ES-I3 (cell line): ENCODE measurements around the gene CNKSR3.

Experiments used
- H3K36me3 ChIP-seq: 2 replicates; pipeline ENCODE4 v1.6.1; 2013; ENCODE audit warnings: mild to moderate bottlenecking, low read length, control low read depth, moderate library complexity; ENCODE audit not compliant: insufficient read depth
- H3K4me1 ChIP-seq: 2 replicates; pipeline ENCODE4 v1.6.1; 2013; ENCODE audit warnings: mild to moderate bottlenecking, control low read depth, low read length; ENCODE audit not compliant: insufficient read depth
- H3K9ac ChIP-seq: 2 replicates; pipeline ENCODE4 v1.6.1; 2013; ENCODE audit warnings: low read depth, mild to moderate bottlenecking, low read length, moderate library complexity
- H3K9me3 ChIP-seq: 2 replicates; pipeline ENCODE4 v1.6.1; 2013; ENCODE audit warnings: mild to moderate bottlenecking, low read length, moderate library complexity; ENCODE audit not compliant: control insufficient read depth, insufficient read depth

The CNKSR3 gene

GRCh38 chr6:154469306-154469935 is 41.1 kb downstream of the CNKSR3 start:
- Histone ChIP-seq H3K36me3 (no peaks in the 10 kb centered on the region), H3K4me1 (no peaks in the 10 kb centered on the region)

DNA sequence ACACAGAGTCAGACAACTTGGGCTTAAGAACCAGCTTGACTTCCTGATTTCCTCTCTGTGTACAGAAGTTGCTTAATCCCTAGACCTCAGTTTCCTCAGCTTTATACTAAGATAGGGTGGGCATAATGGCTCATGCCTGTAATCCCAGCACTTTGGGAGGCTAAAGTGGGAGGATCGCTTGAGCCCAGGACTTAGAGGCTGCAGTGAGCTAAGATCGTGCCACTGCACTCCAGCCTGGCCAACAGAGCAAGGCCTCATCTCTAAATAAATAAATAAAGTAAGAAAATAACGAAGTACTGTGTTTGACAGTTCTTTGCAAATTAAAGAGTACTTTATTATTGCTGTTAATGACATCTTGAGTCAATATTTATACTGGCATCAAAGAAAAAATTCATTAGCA is 41.7 kb downstream of the CNKSR3 start:
- H3K4me1 ChIP-seq: peaks cover 5% of the 10 kb centered on the region; the same call in 1 of the 2 replicates
- H3K9me3 ChIP-seq: no peaks in the 10 kb centered on the region; the same call in 1 of the 2 replicates
- H3K9ac ChIP-seq: no peak overlapping the region
- H3K36me3 ChIP-seq: no peaks in the 10 kb centered on the region

More at GRCh38 chr6:154469306-154469935, 41.1 kb downstream of the CNKSR3 start:
- Histone ChIP-seq H3K9ac (no peak overlapping the region), H3K9me3 (no peaks in the 10 kb centered on the region; the same call in 1 of the 2 replicates)

GRCh38 chr6:154466971-154467679 is 43.4 kb downstream of the CNKSR3 start:
- Histone ChIP-seq H3K9me3 (no peaks in the 10 kb centered on the region; the same call in 1 of the 2 replicates), H3K36me3 (no peaks in the 10 kb centered on the region), H3K9ac (no peak overlapping the region), H3K4me1 (peaks cover 5% of the 10 kb centered on the region; the same call in 1 of the 2 replicates)

DNA sequence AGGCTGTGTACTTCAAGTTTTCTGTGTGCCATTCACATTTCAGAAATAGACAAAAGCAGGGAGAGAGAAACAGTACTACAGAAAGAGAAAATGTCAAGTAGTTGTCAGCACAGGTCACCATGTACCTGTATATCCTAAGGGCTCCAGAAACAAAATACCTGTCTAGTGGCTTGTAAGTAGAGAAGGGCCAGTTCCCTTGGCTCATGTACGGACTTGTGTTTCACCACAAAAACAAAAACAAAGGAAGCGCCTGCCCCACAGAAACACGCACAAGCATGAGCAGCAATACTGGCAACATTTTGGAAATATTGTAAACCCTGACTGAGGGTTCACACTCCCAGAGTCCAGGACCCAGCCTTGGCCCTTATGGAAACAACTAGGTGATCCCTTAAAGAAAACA is 44.3 kb downstream of the CNKSR3 start:
- no peaks in the 10 kb centered on the region for H3K36me3 ChIP-seq
- no peak overlapping the region for H3K9ac ChIP-seq
- no peaks in the 10 kb centered on the region; the same call in 1 of the 2 replicates for H3K9me3 ChIP-seq
- peaks cover 5% of the 10 kb centered on the region; the same call in 1 of the 2 replicates for H3K4me1 ChIP-seq

DNA sequence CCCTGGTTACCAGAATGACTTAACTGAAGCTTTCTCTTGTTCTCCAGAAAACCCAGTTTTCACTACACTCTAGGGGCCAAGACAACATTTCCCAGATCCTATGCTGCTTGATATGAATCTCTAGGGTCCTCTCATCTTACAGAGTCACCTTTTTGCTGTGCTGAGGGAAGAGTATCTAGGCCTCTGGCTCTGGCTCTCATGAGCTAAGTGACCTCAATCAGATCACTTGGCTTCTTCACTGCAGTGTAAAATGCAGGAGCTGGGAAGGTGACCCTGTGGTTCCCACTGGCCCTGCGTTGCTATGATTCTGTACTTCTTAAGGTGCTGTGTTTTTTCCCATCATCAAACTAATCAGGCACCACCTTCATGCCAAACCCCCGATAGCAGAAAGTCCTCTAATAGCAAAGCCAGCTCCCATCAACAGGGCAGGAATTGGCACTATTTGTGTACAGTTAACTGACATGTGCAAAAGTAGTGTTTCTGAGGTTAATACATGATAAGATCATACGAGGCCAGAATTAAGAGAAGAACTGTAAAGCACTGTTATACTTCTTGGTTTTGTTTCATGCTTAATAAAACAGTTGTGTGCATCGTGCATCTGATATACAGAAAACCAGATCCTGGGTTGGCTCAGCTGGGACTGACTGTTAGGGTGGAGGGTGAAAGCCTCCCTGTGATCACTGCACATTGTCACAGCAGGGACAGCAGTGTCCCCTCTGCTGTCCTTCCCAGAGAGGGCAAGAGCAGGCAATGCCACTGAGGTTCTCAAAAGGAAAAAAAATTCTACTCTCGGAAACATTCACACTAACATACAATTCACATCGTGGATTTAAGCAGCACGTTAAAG is 46.7 kb downstream of the CNKSR3 start:
- Histone ChIP-seq H3K9ac (no peak overlapping the region), H3K9me3 (no peaks in the 10 kb centered on the region), H3K4me1 (peaks cover 18% of the 10 kb centered on the region; the same call in 1 of the 2 replicates), H3K36me3 (no peaks in the 10 kb centered on the region)

DNA sequence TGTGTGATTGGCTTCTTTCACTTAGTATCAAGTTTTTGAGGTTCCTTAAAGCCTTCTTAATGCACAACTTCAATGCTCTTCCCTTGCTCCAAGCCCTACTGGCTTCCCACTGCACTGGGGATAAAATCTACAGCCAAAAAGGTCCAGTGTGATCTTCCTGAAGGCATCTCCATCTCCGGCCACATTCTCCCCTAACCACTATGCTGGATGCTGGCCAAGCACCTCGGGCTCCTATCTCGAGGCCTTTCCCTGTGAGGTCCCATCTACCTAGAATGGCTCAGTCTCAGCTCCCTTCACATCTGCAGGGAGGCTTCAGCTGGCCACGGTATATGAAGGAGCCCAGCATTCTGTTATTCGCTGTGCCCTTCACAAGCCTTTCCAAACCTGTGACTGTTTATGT is 48.1 kb downstream of the CNKSR3 start:
- Histone ChIP-seq H3K36me3 (no peaks in the 10 kb centered on the region), H3K9me3 (no peaks in the 10 kb centered on the region), H3K9ac (no peak overlapping the region), H3K4me1 (peaks cover 26% of the 10 kb centered on the region; the same call in 1 of the 2 replicates)

DNA sequence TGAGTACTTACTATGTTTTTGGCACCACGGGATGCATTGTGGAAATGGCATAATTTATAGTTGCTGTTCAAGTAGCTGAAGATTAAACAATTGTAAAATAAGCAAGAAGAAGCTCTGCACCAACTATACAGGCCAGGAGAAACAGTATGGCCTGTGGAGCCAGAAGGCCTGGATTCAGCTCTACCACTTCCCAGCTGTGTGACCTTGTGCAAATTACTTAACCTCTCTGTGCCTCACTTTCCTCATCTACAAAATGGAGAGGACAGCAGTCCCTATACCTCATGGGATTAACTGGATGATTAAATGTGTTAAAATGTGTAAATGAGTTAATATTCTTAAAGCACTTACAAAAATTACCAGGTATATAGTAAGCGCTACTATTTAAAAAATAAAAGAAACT is 49.1 kb downstream of the CNKSR3 start:
- Histone ChIP-seq H3K36me3 (no peaks in the 10 kb centered on the region), H3K9ac (no peak overlapping the region), H3K4me1 (peaks cover 34% of the 10 kb centered on the region; the same call in 1 of the 2 replicates), H3K9me3 (no peaks in the 10 kb centered on the region)

DNA sequence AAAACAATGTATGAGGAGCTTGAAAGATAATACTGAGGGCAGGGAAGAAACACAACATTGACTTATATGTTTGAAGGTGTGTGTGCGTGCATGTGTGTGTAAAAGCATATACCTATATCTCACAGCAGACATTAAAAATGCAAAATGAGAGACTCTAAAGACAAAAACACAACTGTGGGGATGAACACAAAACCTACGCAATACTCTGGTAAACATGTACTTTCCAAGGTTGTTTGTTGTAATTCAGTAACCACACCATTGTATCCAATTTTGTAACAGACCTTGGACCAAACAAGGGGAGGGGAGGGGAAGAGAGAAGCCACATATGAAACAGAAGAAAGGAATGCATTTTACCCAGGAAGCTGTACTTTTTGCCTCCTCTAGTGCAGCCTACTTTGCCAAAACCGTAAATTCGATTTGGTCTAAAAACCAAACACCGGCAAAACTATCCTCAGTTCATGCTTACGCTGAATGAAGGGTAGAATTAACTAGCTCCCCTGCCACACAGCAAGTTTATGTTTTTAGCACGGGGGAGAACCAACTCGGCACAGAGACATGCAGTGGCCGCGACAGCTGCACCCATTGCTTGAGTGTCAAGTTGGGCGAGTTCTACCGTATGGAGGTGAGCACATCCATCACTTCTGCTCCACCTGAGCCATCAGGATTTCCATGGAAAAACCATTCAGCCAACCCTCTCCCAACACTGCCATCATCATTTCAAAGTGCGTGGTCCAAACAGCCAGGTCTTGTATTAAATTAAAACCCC is 50.0 kb downstream of the CNKSR3 start:
- Histone ChIP-seq H3K4me1 (peaks cover 34% of the 10 kb centered on the region; the same call in 1 of the 2 replicates), H3K36me3 (no peaks in the 10 kb centered on the region), H3K9me3 (no peaks in the 10 kb centered on the region), H3K9ac (no peak overlapping the region)

DNA sequence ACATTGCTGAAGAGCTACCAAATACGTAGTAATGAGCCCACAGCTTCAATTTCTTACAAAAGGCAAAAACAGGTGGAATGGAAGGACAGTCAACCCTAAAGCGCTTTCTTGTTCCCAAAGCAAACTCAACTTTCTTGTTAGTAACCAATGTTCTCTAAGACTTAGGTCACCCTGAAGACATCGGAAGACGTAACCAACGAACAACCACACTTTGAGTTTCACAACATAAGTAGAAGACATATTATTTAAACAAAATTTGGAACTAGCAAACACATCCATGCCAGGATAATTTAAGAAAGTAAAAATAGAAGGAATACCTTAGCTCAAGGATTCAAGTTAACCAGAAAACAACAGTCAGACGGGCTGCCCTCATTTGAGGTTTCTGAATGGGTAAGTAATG is 51.0 kb downstream of the CNKSR3 start:
- no peak overlapping the region for H3K9ac ChIP-seq
- no peaks in the 10 kb centered on the region for H3K9me3 ChIP-seq
- H3K4me1 ChIP-seq: peaks cover 34% of the 10 kb centered on the region; the same call in 1 of the 2 replicates
- H3K36me3 ChIP-seq: no peaks in the 10 kb centered on the region

DNA sequence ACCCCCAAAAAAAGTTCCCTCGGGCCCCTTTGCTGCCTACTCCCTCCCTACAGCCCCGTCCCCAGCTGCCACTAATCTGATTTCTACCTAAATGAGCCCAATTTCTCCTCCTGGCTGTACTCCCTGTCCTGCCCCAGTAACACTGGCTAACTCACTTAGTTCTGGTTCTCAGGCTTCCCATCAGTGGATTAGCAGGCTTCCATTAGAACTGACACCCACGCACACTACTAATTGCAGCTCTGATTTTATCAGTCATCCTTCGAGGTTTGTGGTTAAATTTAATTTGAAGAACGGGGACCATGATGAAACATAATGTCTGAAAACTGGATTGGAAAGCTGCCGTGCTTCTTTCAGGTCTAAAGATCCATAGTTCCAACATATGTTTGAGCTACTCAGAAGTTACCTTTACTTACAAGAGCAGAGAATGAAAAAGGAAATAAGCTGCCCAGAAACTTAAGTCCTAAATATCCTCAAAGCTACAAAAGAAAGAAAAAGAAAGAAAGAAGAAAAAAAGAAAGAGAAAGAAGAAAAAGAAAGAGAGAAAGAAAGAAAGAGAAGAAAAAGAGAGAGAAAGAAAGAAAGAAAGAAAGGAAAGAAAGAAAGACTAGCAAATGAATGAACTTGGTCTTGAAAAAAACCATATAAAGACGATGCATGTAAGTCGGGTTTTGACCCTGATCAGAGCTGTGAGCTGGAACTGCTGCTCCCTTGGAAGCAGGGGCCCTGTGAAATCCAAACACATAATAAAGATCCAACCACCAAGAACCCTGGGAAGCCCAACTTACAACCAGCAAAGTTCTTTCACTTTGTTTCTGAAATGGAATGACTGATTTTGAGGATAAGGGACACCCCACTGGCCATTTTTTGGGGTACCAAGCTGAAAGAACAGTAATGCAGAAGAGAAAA is 51.7 kb downstream of the CNKSR3 start:
- Histone ChIP-seq H3K9ac (no peak overlapping the region), H3K9me3 (no peaks in the 10 kb centered on the region), H3K36me3 (no peaks in the 10 kb centered on the region), H3K4me1 (peaks cover 30% of the 10 kb centered on the region; the same call in 1 of the 2 replicates)

DNA sequence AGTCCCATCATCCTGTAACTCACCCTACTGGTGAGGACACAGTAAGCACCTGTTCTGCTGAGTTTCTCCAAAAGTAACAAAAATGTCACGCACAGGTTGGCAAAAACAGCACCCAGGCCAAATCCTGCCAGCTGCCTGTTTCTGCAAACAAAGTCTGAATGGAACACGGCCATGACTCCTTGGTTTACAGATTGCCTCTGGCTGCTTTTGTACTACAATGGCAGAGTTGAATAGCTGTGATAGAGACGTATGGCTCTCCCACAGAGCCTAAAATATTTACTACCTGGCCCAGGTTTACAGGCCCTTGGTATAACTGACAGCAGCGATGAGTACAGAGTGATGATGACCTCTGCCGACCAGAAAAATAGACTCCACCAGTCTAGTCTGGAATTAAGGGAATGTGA is 52.6 kb downstream of the CNKSR3 start:
- no peak overlapping the region for H3K9ac ChIP-seq
- no peaks in the 10 kb centered on the region for H3K9me3 ChIP-seq
- no peaks in the 10 kb centered on the region for H3K36me3 ChIP-seq
- peaks cover 29% of the 10 kb centered on the region; the same call in 1 of the 2 replicates for H3K4me1 ChIP-seq

DNA sequence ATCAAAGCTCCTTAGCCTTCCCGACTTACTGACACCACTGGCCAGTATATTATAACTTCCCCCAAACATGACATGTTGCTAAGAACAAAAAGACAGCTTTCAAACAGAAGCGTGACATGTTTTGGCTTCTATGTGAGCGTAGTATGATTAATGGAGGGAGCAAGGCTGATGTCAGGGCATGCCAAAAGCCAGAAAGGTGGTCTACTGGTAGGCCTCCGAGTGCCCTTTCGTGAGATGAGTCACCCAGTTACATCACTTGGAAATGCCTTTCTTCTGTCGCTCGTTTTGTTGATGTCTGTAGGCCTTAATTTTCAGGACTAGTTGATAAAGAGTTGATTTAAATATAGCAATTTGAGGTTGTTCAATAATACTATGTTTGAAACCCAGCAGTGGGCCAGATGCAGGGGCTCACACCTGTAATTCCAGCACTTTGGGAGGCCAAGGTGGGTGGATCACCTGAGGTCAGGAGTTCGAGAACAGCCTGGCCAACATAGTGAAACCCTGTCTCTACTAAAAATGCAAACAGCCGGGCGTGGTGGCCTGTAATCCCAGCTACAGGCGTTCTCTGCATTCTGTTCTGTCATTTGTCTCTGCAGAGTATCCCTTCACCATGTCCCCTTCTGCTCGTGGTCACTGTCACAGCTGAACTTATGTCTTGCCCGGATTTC is 53.3 kb downstream of the CNKSR3 start:
- no peak overlapping the region for H3K9ac ChIP-seq
- no peaks in the 10 kb centered on the region for H3K9me3 ChIP-seq
- H3K4me1 ChIP-seq: peaks cover 29% of the 10 kb centered on the region; the same call in 1 of the 2 replicates
- H3K36me3 ChIP-seq: no peaks in the 10 kb centered on the region
